SK-N-SH (cell line): ENCODE measurements around the gene IRAK2. TPM values are rescaled to one million over a fixed set of nuclear protein-coding genes. Genes with fewer than 3 reads are reported as not detected.
A peak's percentile ranks its signal among the peaks of the same experiment; 100 is the strongest.
"Not testable (repeated sequence)": the region's sequence is repeated elsewhere in the genome, so short reads cannot be mapped to it uniquely, and the experiment has no call there.

Source experiments
- CTCF ChIA-PET: fragments of 300-600, 350-600 bp; formaldehyde crosslinking; extraction: SDS; loops from one replicate; lab custom pipeline; 2021; lab: Yijun Ruan, JAX
- POLR2A ChIA-PET: fragments of 350-600 bp; sonication (Branson Sonifier 250); formaldehyde crosslinking; extraction: SDS; loops from one replicate; lab custom pipeline; 2020; ENCODE audit warnings: antibody characterized with exemption, inconsistent platforms; lab: Yijun Ruan, JAX
- DNase-seq: peaks from one replicate; pipeline ENCODE4 v3.0.0; 2012
- H2AFZ ChIP-seq: fragments of 200-600 bp; sonication (generic); 2 replicates; pipeline ENCODE4 v1.8.1; 2016; ENCODE audit warnings: antibody characterized with exemption, mild to moderate bottlenecking, low read depth
- H3F3A ChIP-seq: fragments of 200-600 bp; sonication (generic); replicated peaks from 2 replicates; pipeline ENCODE3; 2016; ENCODE audit warnings: antibody characterized with exemption, mild to moderate bottlenecking; ENCODE audit not compliant: insufficient read depth
- H3K27ac ChIP-seq, 2 experiments: fragments of 200-500 bp in 1 of 2; fragments of 200-600 bp in 1 of 2; sonication (Bioruptor generic) in 1 of 2; sonication (generic), shearing (Covaris generic) in 1 of 2; 2 replicates each; pipeline versions ENCODE4 v1.5.1 to v1.6.1; 2014 to 2016; ENCODE audit warnings: low read depth in 2 of 2, inconsistent platforms in 1 of 2, low read length in 1 of 2, mild to moderate bottlenecking in 1 of 2, mixed read lengths in 1 of 2
- H3K27me3 ChIP-seq: fragments of 200-600 bp; sonication (generic), shearing (Covaris generic); 2 replicates; pipeline ENCODE4 v1.6.1; 2016; ENCODE audit warnings: mixed run types; ENCODE audit not compliant: insufficient read depth
- H3K36me3 ChIP-seq, 2 experiments: fragments of 200-500 bp in 1 of 2; fragments of 200-600 bp in 1 of 2; sonication (Bioruptor generic) in 1 of 2; sonication (generic) in 1 of 2; replicated peaks in 1 of 2; 2 replicates each; pipeline versions ENCODE3 to v1.5.1; 2014 to 2016; ENCODE audit warnings: low read length in 1 of 2, mild to moderate bottlenecking in 1 of 2; ENCODE audit not compliant: insufficient read depth in 2 of 2, control insufficient read depth in 1 of 2
- H3K4me1 ChIP-seq, 2 experiments: fragments of 200-500 bp in 1 of 2; fragments of 200-600 bp in 1 of 2; sonication (Bioruptor generic) in 1 of 2; sonication (generic), shearing (Covaris generic) in 1 of 2; 2 replicates each; pipeline versions ENCODE4 v1.5.1 to v1.6.1; 2014 to 2016; ENCODE audit warnings: low read depth in 1 of 2, low read length in 1 of 2, mixed run types in 1 of 2; ENCODE audit not compliant: insufficient read depth in 2 of 2, control insufficient read depth in 1 of 2
- H3K4me2 ChIP-seq: fragments of 200-600 bp; sonication (generic), shearing (Covaris generic); 2 replicates; pipeline ENCODE4 v1.6.1; 2017; ENCODE audit warnings: mixed run types
- H3K4me3 ChIP-seq, 2 experiments: fragments of 200-500 bp in 1 of 2; fragments of 200-600 bp in 1 of 2; sonication (Bioruptor generic) in 1 of 2; sonication (generic), shearing (Covaris generic) in 1 of 2; 2 replicates each; pipeline versions ENCODE4 v1.5.1 to v1.8.1; 2014 to 2016; ENCODE audit warnings: low read depth in 2 of 2, inconsistent platforms in 1 of 2, low read length in 1 of 2, mild to moderate bottlenecking in 1 of 2, mixed read lengths in 1 of 2, moderate library complexity in 1 of 2
- H3K79me2 ChIP-seq: fragments of 200-600 bp; sonication (generic); 2 replicates; pipeline ENCODE4 v1.8.1; 2017; ENCODE audit warnings: mild to moderate bottlenecking; ENCODE audit not compliant: insufficient read depth
- H3K9ac ChIP-seq: fragments of 200-600 bp; sonication (generic); 2 replicates; pipeline ENCODE4 v1.6.1; 2017; ENCODE audit warnings: mixed run types
- H3K9me2 ChIP-seq: fragments of 200-600 bp; sonication (generic); 2 replicates; pipeline ENCODE4 v1.6.1; 2017; ENCODE audit warnings: mixed run types
- H3K9me3 ChIP-seq: fragments of 200-600 bp; sonication (generic); 2 replicates; pipeline ENCODE4 v1.6.1; 2017; ENCODE audit warnings: mixed run types, mild to moderate bottlenecking, moderate library complexity
- H4K20me1 ChIP-seq: fragments of 200-600 bp; sonication (generic); 2 replicates; pipeline ENCODE4 v1.6.1; 2017; ENCODE audit warnings: mild to moderate bottlenecking, mixed run types; ENCODE audit not compliant: insufficient read depth
- ELF1 ChIP-seq: IDR thresholded peaks from 2 replicates; pipeline ENCODE4 v1.4.0; 2012
- FOXM1 ChIP-seq: IDR thresholded peaks from 2 replicates; pipeline ENCODE4 v1.4.0; 2012; ENCODE audit warnings: low read depth, mild to moderate bottlenecking
- GATA2 ChIP-seq: sonication (generic); formaldehyde crosslinking; IDR thresholded peaks from 2 replicates; pipeline ENCODE4 v1.5.0; 2020; ENCODE audit warnings: mild to moderate bottlenecking, missing genetic modification reagents
- MXI1 ChIP-seq: IDR thresholded peaks from 2 replicates; pipeline ENCODE4 v1.6.1; 2012; ENCODE audit warnings: mild to moderate bottlenecking, low read depth, low read length, improper control_type of control experiment
- NFIC ChIP-seq: IDR thresholded peaks from 2 replicates; pipeline ENCODE4 v1.4.0; 2012; ENCODE audit warnings: borderline replicate concordance
- RCOR1 ChIP-seq: fragments of 150-350 bp; IDR thresholded peaks from 2 replicates; pipeline ENCODE4 v1.6.1; 2017; ENCODE audit warnings: antibody characterized with exemption, low read length
- RFX5 ChIP-seq: IDR thresholded peaks from 2 replicates; pipeline ENCODE4 v1.6.1; 2012; ENCODE audit warnings: mild to moderate bottlenecking, improper control_type of control experiment, low read length
- RXRA ChIP-seq: IDR thresholded peaks from 2 replicates; pipeline ENCODE4 v1.4.0; 2012; ENCODE audit warnings: low read depth, mild to moderate bottlenecking, borderline replicate concordance
- WGBS: methylation state at CpG from one replicate; pipeline ENCODE4 v1.1.6; 2017; ENCODE audit warnings: low lambda C conversion rate; 5-methylcytosine and 5-hydroxymethylcytosine counted together
- polyA plus RNA-seq, 3 experiments: library from polyadenylated mRNA; depleted of rRNA; stranded (reverse); fragments of >200 nt; gene quantifications; 2 replicates each; pipeline ENCODE4 v1.2.3, GENCODE V29; 2012
- TF ChIP-seq, protein P1 (sequence below): fragments of 200-600 bp; sonication (generic); IDR thresholded peaks from 2 replicates; pipeline ENCODE4 v1.6.1; 2017; ENCODE audit warnings: antibody characterized with exemption, mild to moderate bottlenecking, moderate library complexity
- TF ChIP-seq, protein P2 (sequence below): IDR thresholded peaks from 2 replicates; pipeline ENCODE4 v1.4.0; 2012; ENCODE audit warnings: low read depth

Gene IRAK2
- polyA plus RNA-seq, 1 of the 3 experiments (the other 2 are of a cell fraction) = 7.7 TPM

DNA sequence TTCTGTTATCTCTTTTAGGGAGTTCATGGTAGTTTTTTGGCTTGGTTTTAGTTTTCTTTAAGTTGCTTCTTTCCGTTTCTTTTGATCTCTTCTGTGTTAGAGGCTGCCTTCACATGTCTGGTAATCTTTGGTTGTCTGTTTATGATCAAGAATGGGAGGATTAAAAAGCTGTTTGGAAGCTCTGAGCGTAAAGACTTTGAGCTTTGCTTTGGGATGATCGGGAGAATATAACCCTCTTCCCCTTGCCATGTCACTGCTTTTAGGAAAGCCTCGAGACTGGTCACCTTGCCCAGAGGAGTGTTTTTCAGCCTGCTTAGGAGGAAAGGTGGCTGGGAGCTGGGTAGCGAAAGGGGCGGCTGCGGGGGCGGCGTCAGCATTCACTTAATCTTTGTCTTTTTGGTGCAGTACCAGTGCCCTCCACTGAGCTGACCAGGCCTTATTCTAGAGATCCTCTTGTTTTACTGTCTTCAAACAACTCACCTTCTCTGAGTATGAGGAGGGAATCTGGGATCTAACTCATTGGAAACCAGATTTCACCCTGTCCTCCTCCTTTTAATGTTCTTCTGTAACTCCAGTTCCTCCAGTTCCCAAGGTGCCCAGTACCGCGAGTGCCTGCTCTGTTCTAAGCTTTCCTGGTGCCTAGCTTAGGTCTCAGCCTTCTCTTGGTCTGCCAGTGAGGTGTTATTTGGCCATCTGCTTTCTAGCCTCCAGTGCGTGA is 99.1 kb downstream of the IRAK2 start:
- peaks cover 35% of the 10 kb centered on the region in 2 experiments for H3K36me3 ChIP-seq
- no peaks in the 10 kb centered on the region for H3F3A ChIP-seq
- 70% methylated on average over 12 of the region's 12 CpGs for WGBS
- no peaks in the 10 kb centered on the region for H3K9me3 ChIP-seq
- no peak overlapping the region for H3K9ac ChIP-seq
- no peak overlapping the region for H3K4me2 ChIP-seq
- ChIA-PET POLR2A (interaction anchor here (0.8 to 1.0 kb wide), 3 partner anchors 16 to 147 kb away, joined by 3 to 5 read pairs (median 3); partner anchors contain the start of gene TATDN2), CTCF (interaction anchor here (0.8 to 2.9 kb wide), 14 partner anchors 8 to 310 kb away, joined by 3 to 14 read pairs (median 3); no protein-coding TSS in a partner anchor)
- no peak for TF ChIP-seq MXI1
- TF ChIP-seq, protein P1, sequence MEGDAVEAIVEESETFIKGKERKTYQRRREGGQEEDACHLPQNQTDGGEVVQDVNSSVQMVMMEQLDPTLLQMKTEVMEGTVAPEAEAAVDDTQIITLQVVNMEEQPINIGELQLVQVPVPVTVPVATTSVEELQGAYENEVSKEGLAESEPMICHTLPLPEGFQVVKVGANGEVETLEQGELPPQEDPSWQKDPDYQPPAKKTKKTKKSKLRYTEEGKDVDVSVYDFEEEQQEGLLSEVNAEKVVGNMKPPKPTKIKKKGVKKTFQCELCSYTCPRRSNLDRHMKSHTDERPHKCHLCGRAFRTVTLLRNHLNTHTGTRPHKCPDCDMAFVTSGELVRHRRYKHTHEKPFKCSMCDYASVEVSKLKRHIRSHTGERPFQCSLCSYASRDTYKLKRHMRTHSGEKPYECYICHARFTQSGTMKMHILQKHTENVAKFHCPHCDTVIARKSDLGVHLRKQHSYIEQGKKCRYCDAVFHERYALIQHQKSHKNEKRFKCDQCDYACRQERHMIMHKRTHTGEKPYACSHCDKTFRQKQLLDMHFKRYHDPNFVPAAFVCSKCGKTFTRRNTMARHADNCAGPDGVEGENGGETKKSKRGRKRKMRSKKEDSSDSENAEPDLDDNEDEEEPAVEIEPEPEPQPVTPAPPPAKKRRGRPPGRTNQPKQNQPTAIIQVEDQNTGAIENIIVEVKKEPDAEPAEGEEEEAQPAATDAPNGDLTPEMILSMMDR = peak; percentile 55
- TF ChIP-seq, protein P2, sequence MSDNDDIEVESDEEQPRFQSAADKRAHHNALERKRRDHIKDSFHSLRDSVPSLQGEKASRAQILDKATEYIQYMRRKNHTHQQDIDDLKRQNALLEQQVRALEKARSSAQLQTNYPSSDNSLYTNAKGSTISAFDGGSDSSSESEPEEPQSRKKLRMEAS = no peak
- TF ChIP-seq FOXM1 = no peak
- no peak for TF ChIP-seq GATA2 (CRISPR knock-in tag)
- no peak for TF ChIP-seq RCOR1
- no peak for TF ChIP-seq NFIC
- no peak for TF ChIP-seq RFX5
- no peak for TF ChIP-seq ELF1
- H2AFZ ChIP-seq = no peak overlapping the region
- H3K27me3 ChIP-seq = no peaks in the 10 kb centered on the region
- H3K9me2 ChIP-seq = no peaks in the 10 kb centered on the region
- peaks cover 85% of the 10 kb centered on the region for H3K79me2 ChIP-seq
- H4K20me1 ChIP-seq = peaks cover 9% of the 10 kb centered on the region; the same call in 1 of the 2 replicates
- H3K4me1 ChIP-seq = peaks cover 0 to 2% of the 10 kb centered on the region in 2 experiments; a peak in 1 of 4 replicates
- peak overlapping the region; percentile 6 to 15; a peak in 2 of 4 replicates for H3K27ac ChIP-seq
- DNase-seq = peak; percentile 75
- no peak overlapping the region for H3K4me3 ChIP-seq

DNA sequence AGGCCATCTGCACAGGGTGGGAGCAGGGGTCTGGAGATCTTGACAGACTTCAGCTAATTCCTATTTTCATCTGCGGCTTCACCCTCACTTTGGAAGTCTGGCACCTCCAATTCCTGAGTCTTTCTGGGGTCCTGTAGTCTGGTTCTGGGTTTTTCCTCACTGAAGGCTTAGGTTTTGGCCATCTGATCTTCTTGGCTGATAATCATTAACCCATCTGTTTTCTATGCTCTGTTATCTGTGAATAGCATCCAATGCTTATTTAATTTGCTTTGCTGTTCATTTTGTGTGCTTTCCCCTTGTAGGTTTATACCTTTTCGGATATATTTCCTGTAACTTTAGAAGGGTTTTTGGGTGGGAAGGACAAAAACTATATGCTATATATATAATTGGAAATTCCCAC is 101.1 kb downstream of the IRAK2 start:
- no peak overlapping the region for H2AFZ ChIP-seq
- H3K36me3 ChIP-seq = peaks cover 31 to 38% of the 10 kb centered on the region in 2 experiments
- CTCF ChIA-PET = no interaction called here
- POLR2A ChIA-PET = no interaction called here
- peaks cover 0 to 2% of the 10 kb centered on the region in 2 experiments; a peak in 1 of 4 replicates for H3K4me1 ChIP-seq
- 0 out of 2 replicates have a peak, but pooled peaks have one; percentile 6 for TF ChIP-seq GATA2 (CRISPR knock-in tag)
- no peak for TF ChIP-seq RXRA
- WGBS = 89% methylated on average over 2 of the region's 2 CpGs
- H3K9me2 ChIP-seq = no peaks in the 10 kb centered on the region
- H4K20me1 ChIP-seq = peaks cover 16% of the 10 kb centered on the region; the same call in 1 of the 2 replicates
- H3K27ac ChIP-seq = no peak overlapping the region
- H3K79me2 ChIP-seq = peaks cover 92% of the 10 kb centered on the region
- no peaks in the 10 kb centered on the region for H3K27me3 ChIP-seq
- DNase-seq = no peak
- H3K9me3 ChIP-seq = no peaks in the 10 kb centered on the region
- H3K9ac ChIP-seq = no peak overlapping the region
- H3K4me2 ChIP-seq = no peak overlapping the region
- H3F3A ChIP-seq = no peaks in the 10 kb centered on the region
- H3K4me3 ChIP-seq = no peak overlapping the region

DNA sequence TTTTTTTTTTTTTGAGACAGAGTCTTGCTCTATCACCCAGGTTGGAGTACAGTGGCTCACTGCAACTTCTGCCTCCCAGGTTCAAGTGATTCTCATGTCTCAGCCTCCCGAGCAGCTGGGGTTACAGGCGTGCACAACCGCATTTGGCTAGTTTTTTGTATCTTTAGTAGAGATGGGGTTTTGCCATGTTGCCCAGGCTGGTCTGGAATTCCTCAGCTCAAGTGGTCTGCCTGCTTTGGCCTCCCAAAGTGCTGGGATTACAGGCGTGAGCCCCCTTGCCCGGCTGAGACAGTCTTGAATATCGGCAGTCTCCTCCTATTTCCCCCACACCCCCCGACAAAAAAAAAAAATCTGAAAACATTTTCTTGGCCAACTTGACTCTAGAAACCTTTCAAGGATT is 102.2 kb downstream of the IRAK2 start:
- Histone ChIP-seq H3K36me3 (peaks cover 30 to 33% of the 10 kb centered on the region in 2 experiments), H3K79me2 (peaks cover 98% of the 10 kb centered on the region), H4K20me1 (peaks cover 16% of the 10 kb centered on the region; the same call in 1 of the 2 replicates)
- POLR2A ChIA-PET = interaction anchor here (0.7 kb wide), 1 partner anchor 11 kb away, joined by 4 read pairs; no protein-coding TSS in a partner anchor
- H3K4me2 ChIP-seq, CTCF ChIA-PET, H3K4me3 ChIP-seq, H3K9me3 ChIP-seq, H3K27me3 ChIP-seq, H3F3A ChIP-seq, H3K27ac ChIP-seq, H2AFZ ChIP-seq, DNase-seq, H3K9ac ChIP-seq, H3K4me1 ChIP-seq, H3K9me2 ChIP-seq: not testable (repeated sequence)
- WGBS = 95% methylated on average over 7 of the region's 7 CpGs
